Activated T-helper 1 cell treated with anti-CD3 and anti-CD28 coated beads, Interleukin-12 subunit alpha, Interleukin-12 subunit beta, Interleukin-2, Interleukin-4 antibody, amounts not matched to agents 30 ng/mL and 10 ng/mL and 1 ng/mL, durations not matched to agents 14 hours and 24 hours and 36 hours (primary cell): Measurements from ENCODE around the gene SPAAR. TPM values are rescaled to one million over a fixed set of nuclear protein-coding genes. Genes with fewer than 3 reads are reported as not detected.
A peak's percentile ranks its signal among the peaks of the same experiment; 100 is the strongest.
"Not testable (repeated sequence)": the region's sequence is repeated elsewhere in the genome, so short reads cannot be mapped to it uniquely, and the experiment has no call there.

Source experiments
- DNase-seq: peaks from one replicate; pipeline ENCODE4 v3.0.0; 2021; ENCODE audit warnings: low spot score
- H3K27ac Mint-ChIP-seq: one replicate; pipeline ENCODE4 v1.8.0; 2021; ENCODE audit warnings: mild to moderate bottlenecking, mixed read lengths
- H3K27me3 Mint-ChIP-seq: one replicate; pipeline ENCODE4 v1.8.0; 2022; ENCODE audit warnings: mild to moderate bottlenecking, moderate library complexity, mixed read lengths; ENCODE audit not compliant: insufficient read depth
- H3K36me3 Mint-ChIP-seq: one replicate; pipeline ENCODE4 v1.8.0; 2021; ENCODE audit warnings: low read depth, mixed read lengths
- H3K4me1 Mint-ChIP-seq: one replicate; pipeline ENCODE4 v1.8.0; 2021; ENCODE audit warnings: low read depth, mixed read lengths
- H3K4me3 Mint-ChIP-seq: one replicate; pipeline ENCODE4 v1.8.0; 2021; ENCODE audit warnings: mild to moderate bottlenecking, moderate library complexity, mixed read lengths
- H3K9me3 Mint-ChIP-seq: one replicate; pipeline ENCODE4 v1.8.0; 2021; ENCODE audit warnings: mixed read lengths
- intact Hi-C: fragments of 100-400 bp; cut with micrococcal nuclease; formaldehyde crosslinking; loops from one replicate; pipeline ENCODE4 v1.15.1; 2024
- total RNA-seq: library from RNA; stranded (reverse); gene quantifications from 2 replicates; pipeline ENCODE4 v1.2.3, GENCODE V29; 2022

SPAAR gene
- total RNA-seq, 1 donor from 2014 or later = not detected

GRCh38 chr9:35906923-35907699, 2.2 kb upstream of the SPAAR start:
- H3K9me3 Mint-ChIP-seq = no peaks in the 10 kb centered on the region

GRCh38 chr9:35907711-35908503, 1.4 kb upstream of the SPAAR start:
- Mint-ChIP-seq H3K36me3 (no peaks in the 10 kb centered on the region), H3K27ac (no peak overlapping the region), H3K9me3 (no peaks in the 10 kb centered on the region), H3K4me3 (no peak overlapping the region), H3K27me3 (peaks cover 2% of the 10 kb centered on the region), H3K4me1 (peaks cover 32% of the 10 kb centered on the region)
- no peak for DNase-seq
- intact Hi-C loops = no loop called here

More at GRCh38 chr9:35906923-35907699, 2.2 kb upstream of the SPAAR start:
- intact Hi-C loops = no loop called here
- Mint-ChIP-seq H3K4me1 (peaks cover 32% of the 10 kb centered on the region), H3K27ac (no peak overlapping the region), H3K27me3 (peaks cover 2% of the 10 kb centered on the region), H3K36me3 (no peaks in the 10 kb centered on the region), H3K4me3 (no peak overlapping the region)
- no peak for DNase-seq

GRCh38 chr9:35908504-35909125, 675 bp upstream of the SPAAR start:
- Mint-ChIP-seq H3K4me1 (peaks cover 32% of the 10 kb centered on the region), H3K27me3 (peaks cover 2% of the 10 kb centered on the region), H3K4me3 (no peak overlapping the region), H3K9me3 (no peaks in the 10 kb centered on the region), H3K36me3 (no peaks in the 10 kb centered on the region), H3K27ac (no peak overlapping the region)
- no peak for DNase-seq
- intact Hi-C loops = no loop called here

GRCh38 chr9:35909687-35910612, 660 bp downstream of the SPAAR start:
- peaks cover 2% of the 10 kb centered on the region for H3K27me3 Mint-ChIP-seq
- no peak overlapping the region for H3K27ac Mint-ChIP-seq
- intact Hi-C loops = no loop called here
- no peak overlapping the region for H3K4me3 Mint-ChIP-seq
- H3K9me3 Mint-ChIP-seq = no peaks in the 10 kb centered on the region
- peaks cover 32% of the 10 kb centered on the region for H3K4me1 Mint-ChIP-seq
- H3K36me3 Mint-ChIP-seq = no peaks in the 10 kb centered on the region
- no peak for DNase-seq

GRCh38 chr9:35910613-35911359, 1.5 kb downstream of the SPAAR start:
- intact Hi-C loops = loop anchor here (1.0 kb wide), 2 partner anchors 23 to 95 kb away; partner anchors contain the start of gene HINT2
- peak overlapping the region; percentile 57 for H3K4me3 Mint-ChIP-seq
- peaks cover 32% of the 10 kb centered on the region for H3K4me1 Mint-ChIP-seq

GRCh38 chr9:35911690-35912089, 2.4 kb downstream of the SPAAR start:
- Mint-ChIP-seq H3K4me1 (peaks cover 32% of the 10 kb centered on the region), H3K9me3 (no peaks in the 10 kb centered on the region), H3K27ac (peak overlapping the region; percentile 50), H3K36me3 (no peaks in the 10 kb centered on the region), H3K27me3 (peaks cover 2% of the 10 kb centered on the region), H3K4me3 (no peak overlapping the region)
- no peak for DNase-seq
- intact Hi-C loops = loop anchor here (1.0 kb wide), 2 partner anchors 22 to 96 kb away; partner anchors contain the start of gene HINT2

More at GRCh38 chr9:35910613-35911359, 1.5 kb downstream of the SPAAR start:
- peak overlapping the region; percentile 69 for H3K27ac Mint-ChIP-seq
- peaks cover 2% of the 10 kb centered on the region for H3K27me3 Mint-ChIP-seq
- no peaks in the 10 kb centered on the region for H3K36me3 Mint-ChIP-seq
- peak; percentile 28 for DNase-seq
- H3K9me3 Mint-ChIP-seq = no peaks in the 10 kb centered on the region

- H3K4me1 Mint-ChIP-seq = peaks cover 28% of the 10 kb centered on the region
- no peaks in the 10 kb centered on the region for H3K36me3 Mint-ChIP-seq
- H3K27me3 Mint-ChIP-seq = peaks cover 2% of the 10 kb centered on the region
- H3K27ac Mint-ChIP-seq = no peak overlapping the region
- DNase-seq = no peak
- intact Hi-C loops = no loop called here
- H3K4me3 Mint-ChIP-seq = no peak overlapping the region
- no peaks in the 10 kb centered on the region for H3K9me3 Mint-ChIP-seq
Observed at GRCh38 chr9:35912791-35913400, 3.6 kb downstream of the SPAAR start.

GRCh38 chr9:35913429-35913828, 4.1 kb downstream of the SPAAR start:
- H3K36me3 Mint-ChIP-seq, DNase-seq, H3K9me3 Mint-ChIP-seq, H3K27ac Mint-ChIP-seq, H3K27me3 Mint-ChIP-seq, intact Hi-C loops, H3K4me3 Mint-ChIP-seq: not testable (repeated sequence)
- H3K4me1 Mint-ChIP-seq = peaks cover 23% of the 10 kb centered on the region

- no peak overlapping the region for H3K27ac Mint-ChIP-seq
- DNase-seq = no peak
- H3K4me3 Mint-ChIP-seq = no peak overlapping the region
- H3K36me3 Mint-ChIP-seq = no peaks in the 10 kb centered on the region
- peaks cover 2% of the 10 kb centered on the region for H3K27me3 Mint-ChIP-seq
- H3K9me3 Mint-ChIP-seq = no peaks in the 10 kb centered on the region
- peaks cover 15% of the 10 kb centered on the region for H3K4me1 Mint-ChIP-seq
- intact Hi-C loops = no loop called here
Observed at GRCh38 chr9:35914301-35914807, 5.1 kb downstream of the SPAAR start.

GRCh38 chr9:35915681-35916294, 6.5 kb downstream of the SPAAR start:
- no peaks in the 10 kb centered on the region for H3K9me3 Mint-ChIP-seq
- no peak for DNase-seq

GRCh38 chr9:35917261-35917660, 8.0 kb downstream of the SPAAR start:
- Mint-ChIP-seq H3K27me3 (no peaks in the 10 kb centered on the region), H3K4me3 (no peak overlapping the region)
- no peak for DNase-seq

More at GRCh38 chr9:35915681-35916294, 6.5 kb downstream of the SPAAR start:
- H3K4me1 Mint-ChIP-seq = peaks cover 12% of the 10 kb centered on the region
- H3K4me3 Mint-ChIP-seq = no peak overlapping the region
- no peak overlapping the region for H3K27ac Mint-ChIP-seq
- no peaks in the 10 kb centered on the region for H3K36me3 Mint-ChIP-seq
- intact Hi-C loops = no loop called here
- peaks cover 2% of the 10 kb centered on the region for H3K27me3 Mint-ChIP-seq

More at GRCh38 chr9:35917261-35917660, 8.0 kb downstream of the SPAAR start:
- intact Hi-C loops = no loop called here
- peak overlapping the region; percentile 32 for H3K27ac Mint-ChIP-seq
- H3K9me3 Mint-ChIP-seq = no peaks in the 10 kb centered on the region
- no peaks in the 10 kb centered on the region for H3K4me1 Mint-ChIP-seq
- no peaks in the 10 kb centered on the region for H3K36me3 Mint-ChIP-seq
